Type B pancreatic cell (in vitro differentiated cells): ENCODE data around the gene TPST1. TPM values are rescaled to one million over a fixed set of nuclear protein-coding genes. Genes with fewer than 3 reads are reported as not detected.
"Not testable (repeated sequence)": the region's sequence is repeated elsewhere in the genome, so short reads cannot be mapped to it uniquely, and the experiment has no call there.

Source experiments
- DNase-seq: peaks from one replicate; pipeline ENCODE4 v3.0.0; 2021; ENCODE audit warnings: mixed read lengths; ENCODE audit not compliant: unreplicated experiment; ENCODE audit errors: extremely low spot score
- H3K27ac Mint-ChIP-seq: 2 replicates; pipeline ENCODE4 v1.8.0; 2021; ENCODE audit warnings: mild to moderate bottlenecking, mixed read lengths
- H3K27me3 Mint-ChIP-seq: 2 replicates; pipeline ENCODE4 v1.8.0; 2021; ENCODE audit warnings: mixed read lengths
- H3K36me3 Mint-ChIP-seq: 2 replicates; pipeline ENCODE4 v1.8.0; 2021; ENCODE audit warnings: mixed read lengths
- H3K4me1 Mint-ChIP-seq: one replicate; pipeline ENCODE4 v1.8.0; 2021; ENCODE audit warnings: mixed read lengths; ENCODE audit not compliant: unreplicated experiment
- H3K4me3 Mint-ChIP-seq: 2 replicates; pipeline ENCODE4 v1.8.0; 2021; ENCODE audit warnings: mild to moderate bottlenecking, mixed read lengths
- H3K9me3 Mint-ChIP-seq: 2 replicates; pipeline ENCODE4 v1.8.0; 2021; ENCODE audit warnings: mixed read lengths
- total RNA-seq: library from RNA; stranded (reverse); gene quantifications from 2 replicates; pipeline ENCODE4 v1.2.1, GENCODE V29; 2021; ENCODE audit warnings: low replicate concordance
- TF ChIP-seq, protein P1 (sequence below): fragments of 200-600 bp; sonication (generic); conservative IDR thresholded peaks from 2 replicates; pipeline ENCODE4 v1.5.0; 2021; ENCODE audit warnings: antibody characterized with exemption, mild to moderate bottlenecking

Gene TPST1
- total RNA-seq, 1 donor from 2014 or later: 26.9 TPM

DNA sequence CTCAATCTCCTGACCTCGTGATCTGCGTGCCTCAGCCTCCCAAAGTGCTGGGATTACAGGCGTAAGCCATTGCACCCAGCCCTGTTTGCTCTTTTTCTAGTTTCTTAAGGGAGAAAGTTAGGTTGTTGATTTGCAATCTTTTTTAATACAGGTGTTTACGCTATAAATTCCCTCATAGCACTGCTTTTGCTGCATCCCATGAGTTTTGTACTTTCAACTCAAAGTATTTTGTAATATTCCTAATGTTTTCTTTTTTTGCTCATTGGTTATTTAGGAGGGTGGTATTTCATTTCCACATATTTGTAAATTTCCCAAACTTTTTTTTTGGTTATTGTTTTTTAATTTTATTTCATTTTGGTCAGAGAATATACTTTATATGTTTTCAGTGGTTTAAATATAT lies 11.6 kb downstream of the TPST1 start:
- H3K4me3 Mint-ChIP-seq: no peak overlapping the region
- peaks cover 18% of the 10 kb centered on the region for H3K4me1 Mint-ChIP-seq
- no peak for DNase-seq
- H3K36me3 Mint-ChIP-seq: peaks cover 7% of the 10 kb centered on the region
- H3K27me3 Mint-ChIP-seq: no peaks in the 10 kb centered on the region
- H3K9me3 Mint-ChIP-seq: no peaks in the 10 kb centered on the region
- no peak overlapping the region for H3K27ac Mint-ChIP-seq
- TF ChIP-seq, protein P1, sequence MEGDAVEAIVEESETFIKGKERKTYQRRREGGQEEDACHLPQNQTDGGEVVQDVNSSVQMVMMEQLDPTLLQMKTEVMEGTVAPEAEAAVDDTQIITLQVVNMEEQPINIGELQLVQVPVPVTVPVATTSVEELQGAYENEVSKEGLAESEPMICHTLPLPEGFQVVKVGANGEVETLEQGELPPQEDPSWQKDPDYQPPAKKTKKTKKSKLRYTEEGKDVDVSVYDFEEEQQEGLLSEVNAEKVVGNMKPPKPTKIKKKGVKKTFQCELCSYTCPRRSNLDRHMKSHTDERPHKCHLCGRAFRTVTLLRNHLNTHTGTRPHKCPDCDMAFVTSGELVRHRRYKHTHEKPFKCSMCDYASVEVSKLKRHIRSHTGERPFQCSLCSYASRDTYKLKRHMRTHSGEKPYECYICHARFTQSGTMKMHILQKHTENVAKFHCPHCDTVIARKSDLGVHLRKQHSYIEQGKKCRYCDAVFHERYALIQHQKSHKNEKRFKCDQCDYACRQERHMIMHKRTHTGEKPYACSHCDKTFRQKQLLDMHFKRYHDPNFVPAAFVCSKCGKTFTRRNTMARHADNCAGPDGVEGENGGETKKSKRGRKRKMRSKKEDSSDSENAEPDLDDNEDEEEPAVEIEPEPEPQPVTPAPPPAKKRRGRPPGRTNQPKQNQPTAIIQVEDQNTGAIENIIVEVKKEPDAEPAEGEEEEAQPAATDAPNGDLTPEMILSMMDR: no peak

DNA sequence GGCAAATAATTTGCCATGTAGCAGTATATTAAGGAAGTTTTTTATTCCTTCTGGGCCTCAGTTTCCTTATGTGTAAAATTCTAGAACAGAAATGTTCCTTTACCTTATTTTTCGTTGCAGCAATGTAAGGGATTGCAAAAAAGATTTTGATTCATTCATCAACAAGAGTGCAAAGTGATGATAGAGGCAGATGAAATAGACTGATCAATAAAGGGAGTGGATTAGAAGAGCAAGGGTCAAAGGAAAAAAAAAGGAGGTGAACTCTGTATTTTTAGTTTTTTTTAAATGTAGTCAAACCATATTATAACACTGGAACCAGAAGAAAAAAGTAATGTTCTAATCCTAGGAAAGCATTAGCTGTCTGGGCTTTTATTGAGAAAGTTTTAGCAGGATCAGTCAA lies 14.7 kb downstream of the TPST1 start:
- H3K9me3 Mint-ChIP-seq: no peaks in the 10 kb centered on the region
- peaks cover 24% of the 10 kb centered on the region for H3K4me1 Mint-ChIP-seq
- TF ChIP-seq, protein P1: no peak
- no peak overlapping the region for H3K27ac Mint-ChIP-seq
- DNase-seq: no peak
- no peak overlapping the region for H3K4me3 Mint-ChIP-seq
- no peaks in the 10 kb centered on the region for H3K27me3 Mint-ChIP-seq
- H3K36me3 Mint-ChIP-seq: peaks cover 3% of the 10 kb centered on the region

DNA sequence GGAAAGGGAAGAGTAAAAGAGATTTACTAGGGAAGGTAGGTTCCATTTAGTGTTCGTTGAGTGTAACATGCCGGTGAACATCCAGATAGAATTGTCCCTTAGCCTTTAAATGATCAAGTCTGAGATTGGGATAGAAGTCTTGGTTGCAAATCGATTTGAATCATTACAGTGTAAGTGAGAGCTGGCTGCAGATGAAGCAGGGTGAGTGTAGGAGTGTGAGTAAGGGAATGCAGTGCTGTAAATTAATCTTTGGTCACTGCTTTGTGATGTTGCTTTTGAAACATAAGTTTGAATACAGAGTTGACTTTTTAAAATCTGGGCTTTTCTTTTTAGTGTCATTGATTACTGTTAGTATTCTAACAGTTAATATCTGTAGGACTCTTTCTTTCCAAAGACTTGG lies 16.3 kb downstream of the TPST1 start:
- Mint-ChIP-seq H3K4me1 (peaks cover 24% of the 10 kb centered on the region), H3K27ac (no peak overlapping the region), H3K4me3 (no peak overlapping the region), H3K36me3 (peaks cover 3% of the 10 kb centered on the region), H3K9me3 (no peaks in the 10 kb centered on the region), H3K27me3 (no peaks in the 10 kb centered on the region)
- TF ChIP-seq, protein P1: no peak
- DNase-seq: no peak

GRCh38 chr7:66227808-66228207 lies 22.7 kb downstream of the TPST1 start:
- peaks cover 9% of the 10 kb centered on the region for H3K36me3 Mint-ChIP-seq
- H3K4me3 Mint-ChIP-seq: no peak overlapping the region
- no peak for DNase-seq
- no peaks in the 10 kb centered on the region for H3K27me3 Mint-ChIP-seq
- no peak overlapping the region for H3K27ac Mint-ChIP-seq
- H3K9me3 Mint-ChIP-seq: peaks cover 3% of the 10 kb centered on the region
- TF ChIP-seq, protein P1: no peak
- H3K4me1 Mint-ChIP-seq: peaks cover 8% of the 10 kb centered on the region

- not testable (repeated sequence) for H3K27me3 Mint-ChIP-seq, H3K27ac Mint-ChIP-seq, H3K4me1 Mint-ChIP-seq, H3K9me3 Mint-ChIP-seq, DNase-seq, H3K36me3 Mint-ChIP-seq, H3K4me3 Mint-ChIP-seq
Measured at GRCh38 chr7:66231326-66232216, 26.4 kb downstream of the TPST1 start.

DNA sequence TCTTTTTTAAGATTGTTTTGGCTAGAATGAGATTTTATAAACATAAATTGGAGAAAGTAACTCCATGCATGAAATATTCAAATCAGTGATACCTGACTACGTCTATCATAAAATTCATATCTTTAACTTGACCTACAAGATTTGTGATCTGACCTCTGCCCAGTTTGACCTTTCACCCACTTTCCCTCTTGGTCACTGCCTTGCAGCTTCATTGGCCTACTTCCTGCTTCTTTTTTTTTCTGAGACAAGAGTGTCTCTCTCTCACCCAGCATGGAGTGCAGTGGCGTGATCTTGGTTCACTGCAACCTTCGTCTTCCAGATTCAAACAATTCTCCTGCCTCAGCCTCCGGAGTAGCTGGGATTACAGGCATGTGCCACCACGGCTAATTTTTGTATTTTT lies 28.5 kb downstream of the TPST1 start:
- H3K27me3 Mint-ChIP-seq: no peaks in the 10 kb centered on the region
- TF ChIP-seq, protein P1: no peak
- H3K36me3 Mint-ChIP-seq: peaks cover 6% of the 10 kb centered on the region
- H3K9me3 Mint-ChIP-seq: no peaks in the 10 kb centered on the region
- H3K4me3 Mint-ChIP-seq: no peak overlapping the region
- DNase-seq: no peak
- no peak overlapping the region for H3K27ac Mint-ChIP-seq
- H3K4me1 Mint-ChIP-seq: peaks cover 17% of the 10 kb centered on the region
